Glutamatergic neuron (in vitro differentiated cells): ENCODE results near the gene SWAP70. TPM values are rescaled to one million over a fixed set of nuclear protein-coding genes. Genes with fewer than 3 reads are reported as not detected.
"Not testable (repeated sequence)": the region's sequence is repeated elsewhere in the genome, so short reads cannot be mapped to it uniquely, and the experiment has no call there.

Experiments used
- DNase-seq: peaks from one replicate; pipeline ENCODE4 v3.0.0; 2022
- H3K27ac Mint-ChIP-seq: one replicate; pipeline ENCODE4 v1.8.0; 2020; ENCODE audit warnings: mild to moderate bottlenecking, mixed read lengths, inconsistent platforms; ENCODE audit not compliant: unreplicated experiment
- H3K27me3 Mint-ChIP-seq: one replicate; pipeline ENCODE4 v1.8.0; 2020; ENCODE audit warnings: mild to moderate bottlenecking, moderate library complexity, mixed read lengths, inconsistent platforms; ENCODE audit not compliant: unreplicated experiment
- H3K36me3 Mint-ChIP-seq: one replicate; pipeline ENCODE4 v1.8.0; 2020; ENCODE audit warnings: mild to moderate bottlenecking, mixed read lengths, inconsistent platforms; ENCODE audit not compliant: unreplicated experiment
- H3K4me1 Mint-ChIP-seq: one replicate; pipeline ENCODE4 v1.8.0; 2020; ENCODE audit warnings: mild to moderate bottlenecking, low read depth, mixed read lengths, inconsistent platforms; ENCODE audit not compliant: unreplicated experiment
- H3K4me3 Mint-ChIP-seq: one replicate; pipeline ENCODE4 v1.8.0; 2020; ENCODE audit warnings: mild to moderate bottlenecking, mixed read lengths, inconsistent platforms; ENCODE audit not compliant: unreplicated experiment
- H3K9me3 Mint-ChIP-seq: one replicate; pipeline ENCODE4 v1.8.0; 2020; ENCODE audit warnings: mild to moderate bottlenecking, moderate library complexity, mixed read lengths, inconsistent platforms; ENCODE audit not compliant: unreplicated experiment
- CTCF ChIP-seq: fragments of 200-600 bp; sonication (generic); IDR thresholded peaks from one replicate; pipeline ENCODE4 v1.5.0; 2021; ENCODE audit not compliant: partially characterized antibody, unreplicated experiment
- total RNA-seq: library from RNA; stranded (reverse); fragmentation: NEBNext Ultra II Directional; extraction: Animal tissue kit (Norgen Biotek cat#: 25700); gene quantifications from one replicate; pipeline ENCODE4 v1.2.1, GENCODE V29; 2021; ENCODE audit not compliant: unreplicated experiment

Gene SWAP70
- total RNA-seq, 1 donor from 2014 or later = 8.7 TPM

- no peak overlapping the region for H3K27ac Mint-ChIP-seq
- no peaks in the 10 kb centered on the region for H3K4me1 Mint-ChIP-seq
Measured at GRCh38 chr11:9619004-9619403, 44.9 kb upstream of the SWAP70 start.

GRCh38 chr11:9619971-9620370 lies 43.9 kb upstream of the SWAP70 start:
- Mint-ChIP-seq H3K27ac (no peak overlapping the region), H3K9me3 (peaks cover 2% of the 10 kb centered on the region), H3K4me1 (no peaks in the 10 kb centered on the region), H3K27me3 (no peaks in the 10 kb centered on the region), H3K36me3 (no peaks in the 10 kb centered on the region), H3K4me3 (no peak overlapping the region)
- no peak for DNase-seq
- TF ChIP-seq CTCF = no peak

More at GRCh38 chr11:9619004-9619403, 44.9 kb upstream of the SWAP70 start:
- Mint-ChIP-seq H3K4me3 (no peak overlapping the region), H3K9me3 (no peaks in the 10 kb centered on the region), H3K36me3 (no peaks in the 10 kb centered on the region), H3K27me3 (no peaks in the 10 kb centered on the region)
- no peak for TF ChIP-seq CTCF
- DNase-seq = no peak

GRCh38 chr11:9622353-9622752 lies 41.5 kb upstream of the SWAP70 start:
- peaks cover 15% of the 10 kb centered on the region for H3K4me1 Mint-ChIP-seq
- DNase-seq, H3K27ac Mint-ChIP-seq, H3K4me3 Mint-ChIP-seq, H3K27me3 Mint-ChIP-seq, H3K9me3 Mint-ChIP-seq, H3K36me3 Mint-ChIP-seq: not testable (repeated sequence)

DNA sequence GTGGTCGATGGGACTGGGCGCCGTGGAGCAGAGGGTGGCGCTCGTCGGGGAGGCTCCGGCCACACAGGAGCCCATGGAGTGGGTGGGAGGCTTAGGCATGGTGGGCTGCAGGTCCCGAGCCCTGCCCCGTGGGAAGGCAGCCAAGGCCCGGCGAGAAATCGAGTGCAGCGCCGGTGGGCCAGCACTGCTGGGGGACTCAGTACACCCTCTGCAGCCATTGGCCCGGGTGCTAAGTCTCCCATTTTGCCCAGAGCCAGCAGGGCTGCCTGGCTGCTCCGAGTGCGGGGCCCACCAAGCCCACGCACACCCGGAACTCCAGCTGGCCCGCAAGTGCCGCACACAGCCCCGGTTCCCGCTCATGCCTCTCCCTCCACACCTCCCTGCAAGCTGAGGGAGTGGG lies 40.8 kb upstream of the SWAP70 start:
- not testable (repeated sequence) for H3K9me3 Mint-ChIP-seq, H3K27ac Mint-ChIP-seq, H3K4me3 Mint-ChIP-seq, H3K36me3 Mint-ChIP-seq, DNase-seq, H3K27me3 Mint-ChIP-seq
- H3K4me1 Mint-ChIP-seq = peaks cover 15% of the 10 kb centered on the region

GRCh38 chr11:9624448-9624847 lies 39.4 kb upstream of the SWAP70 start:
- no peak for TF ChIP-seq CTCF
- peaks cover 2% of the 10 kb centered on the region for H3K27me3 Mint-ChIP-seq
- H3K4me3 Mint-ChIP-seq = no peak overlapping the region
- peaks cover 4% of the 10 kb centered on the region for H3K9me3 Mint-ChIP-seq
- no peaks in the 10 kb centered on the region for H3K36me3 Mint-ChIP-seq
- H3K27ac Mint-ChIP-seq = no peak overlapping the region
- no peak for DNase-seq
- H3K4me1 Mint-ChIP-seq = peaks cover 15% of the 10 kb centered on the region

GRCh38 chr11:9625162-9625561 lies 38.7 kb upstream of the SWAP70 start:
- Mint-ChIP-seq H3K27ac (no peak overlapping the region), H3K27me3 (peaks cover 2% of the 10 kb centered on the region), H3K9me3 (peaks cover 4% of the 10 kb centered on the region), H3K4me3 (no peak overlapping the region), H3K4me1 (peaks cover 15% of the 10 kb centered on the region), H3K36me3 (no peaks in the 10 kb centered on the region)
- DNase-seq = no peak
- no peak for TF ChIP-seq CTCF
